Ishikawa (cell line): ENCODE results near the gene GABRR1.

Experiments
- CEBPB ChIP-seq: IDR thresholded peaks from 2 replicates; pipeline ENCODE4 v1.6.1; 2012
- CREB1 ChIP-seq: IDR thresholded peaks from 2 replicates; pipeline ENCODE4 v1.6.1; 2012; ENCODE audit warnings: low read depth
- EGR1 ChIP-seq: IDR thresholded peaks from 2 replicates; pipeline ENCODE4 v1.6.1; 2012
- EP300 ChIP-seq: IDR thresholded peaks from 2 replicates; pipeline ENCODE4 v1.6.1; 2012; ENCODE audit warnings: borderline replicate concordance
- FOXM1 ChIP-seq: IDR thresholded peaks from 2 replicates; pipeline ENCODE4 v1.6.1; 2012; ENCODE audit warnings: low read depth, borderline replicate concordance
- NFIC ChIP-seq: IDR thresholded peaks from 2 replicates; pipeline ENCODE4 v1.6.1; 2012
- RAD21 ChIP-seq: IDR thresholded peaks from 2 replicates; pipeline ENCODE4 v1.6.1; 2012; ENCODE audit warnings: low read depth
- REST ChIP-seq: IDR thresholded peaks from 2 replicates; pipeline ENCODE4 v1.6.1; 2012; ENCODE audit warnings: low read depth, mild to moderate bottlenecking
- TAF1 ChIP-seq: IDR thresholded peaks from 2 replicates; pipeline ENCODE4 v1.6.1; 2012; ENCODE audit warnings: low read depth, mild to moderate bottlenecking
- TCF12 ChIP-seq: IDR thresholded peaks from 2 replicates; pipeline ENCODE4 v1.6.1; 2012; ENCODE audit warnings: low read depth
- TEAD4 ChIP-seq: IDR thresholded peaks from 2 replicates; pipeline ENCODE4 v1.6.1; 2012
- USF1 ChIP-seq: IDR thresholded peaks from 2 replicates; pipeline ENCODE4 v1.6.1; 2012
- YY1 ChIP-seq: IDR thresholded peaks from 2 replicates; pipeline ENCODE4 v1.6.1; 2012; ENCODE audit warnings: low read depth
- ZBTB7A ChIP-seq: IDR thresholded peaks from 2 replicates; pipeline ENCODE4 v1.6.1; 2012; ENCODE audit warnings: low read depth
- TF ChIP-seq, protein P1 (sequence below): IDR thresholded peaks from 2 replicates; pipeline ENCODE4 v1.6.1; 2012

Gene GABRR1

GRCh38 chr6:89144354-89144906, 72.7 kb downstream of the GABRR1 start:
- TF ChIP-seq CEBPB = no peak
- TF ChIP-seq TEAD4 = no peak
- no peak for TF ChIP-seq ZBTB7A
- TF ChIP-seq TAF1 = no peak
- TF ChIP-seq USF1 = no peak
- no peak for TF ChIP-seq EGR1
- no peak for TF ChIP-seq NFIC
- no peak for TF ChIP-seq CREB1
- no peak for TF ChIP-seq FOXM1
- TF ChIP-seq TCF12 = no peak
- no peak for TF ChIP-seq YY1

DNA sequence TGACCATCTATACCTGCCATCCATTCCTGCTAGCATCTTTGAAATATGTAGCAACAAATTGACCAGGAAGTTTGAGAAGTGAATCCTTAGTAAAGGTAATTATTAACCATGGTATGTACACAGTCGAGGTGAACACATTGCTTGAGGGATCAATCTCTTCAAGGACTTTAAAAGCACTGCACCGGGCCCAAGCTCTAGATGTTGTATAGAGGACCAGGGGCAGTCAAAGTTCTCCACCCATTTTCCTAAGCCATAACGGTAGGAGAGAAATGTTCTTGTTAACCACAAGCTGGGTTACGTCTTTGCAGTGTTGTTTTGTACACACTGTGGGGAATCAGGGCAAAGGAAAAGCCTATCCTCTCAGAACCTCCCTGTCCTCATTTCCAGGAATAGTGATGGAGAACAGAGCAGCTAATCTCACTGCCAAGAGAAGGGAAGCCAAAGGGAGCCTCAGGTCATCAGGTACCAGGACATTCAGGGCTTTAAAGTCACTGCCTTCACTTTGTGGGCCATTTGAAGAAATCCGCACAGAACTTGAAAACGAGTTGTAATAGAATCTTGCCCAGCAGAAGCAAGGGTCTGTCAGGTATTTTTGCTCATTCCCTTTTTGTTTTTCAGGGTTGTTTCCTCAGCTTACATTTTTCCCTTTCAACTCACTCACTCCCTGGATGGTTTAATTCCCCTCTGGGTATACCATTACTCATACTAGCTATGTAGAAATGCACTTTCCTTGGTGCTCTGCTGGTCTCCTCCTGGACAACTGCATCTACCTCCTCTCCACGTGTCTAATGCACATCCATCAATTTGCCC, 76.6 kb downstream of the GABRR1 start:
- TF ChIP-seq YY1 (no peak), TCF12 (no peak), FOXM1 (no peak), EGR1 (no peak), TEAD4 (no peak), CREB1 (no peak), TAF1 (no peak), CEBPB (no peak), RAD21 (no peak), EP300 (no peak), REST (no peak), NFIC (no peak), USF1 (no peak), ZBTB7A (no peak)
- TF ChIP-seq, protein P1, sequence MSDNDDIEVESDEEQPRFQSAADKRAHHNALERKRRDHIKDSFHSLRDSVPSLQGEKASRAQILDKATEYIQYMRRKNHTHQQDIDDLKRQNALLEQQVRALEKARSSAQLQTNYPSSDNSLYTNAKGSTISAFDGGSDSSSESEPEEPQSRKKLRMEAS = no peak

- TF ChIP-seq EGR1 = no peak
- TF ChIP-seq, protein P1 = no peak
- TF ChIP-seq TCF12 = no peak
- no peak for TF ChIP-seq CREB1
- no peak for TF ChIP-seq NFIC
- TF ChIP-seq CEBPB = no peak
- no peak for TF ChIP-seq TEAD4
- TF ChIP-seq EP300 = no peak
- no peak for TF ChIP-seq YY1
- TF ChIP-seq FOXM1 = no peak
- TF ChIP-seq TAF1 = no peak
- TF ChIP-seq USF1 = no peak
- no peak for TF ChIP-seq REST
- no peak for TF ChIP-seq ZBTB7A
- no peak for TF ChIP-seq RAD21
These were observed 77.4 kb downstream of the GABRR1 start for GRCh38 chr6:89139509-89140346.

GRCh38 chr6:89138173-89138572, 79.0 kb downstream of the GABRR1 start:
- no peak for TF ChIP-seq TAF1
- TF ChIP-seq EGR1 = no peak
- TF ChIP-seq CREB1 = no peak
- no peak for TF ChIP-seq RAD21
- no peak for TF ChIP-seq TCF12
- TF ChIP-seq EP300 = no peak
- no peak for TF ChIP-seq NFIC
- no peak for TF ChIP-seq USF1
- TF ChIP-seq YY1 = no peak
- TF ChIP-seq, protein P1 = no peak
- no peak for TF ChIP-seq TEAD4
- no peak for TF ChIP-seq REST
- no peak for TF ChIP-seq ZBTB7A
